Fibroblast of peridontal ligament (primary cell): Measurements from ENCODE around the gene ZC3H13.
"Not testable (repeated sequence)": the region's sequence is repeated elsewhere in the genome, so short reads cannot be mapped to it uniquely, and the experiment has no call there.

Source experiments
- DNase-seq: peaks from one replicate; pipeline ENCODE4 v3.0.0-alpha.2; 2010; ENCODE audit errors: extremely low read depth

The ZC3H13 gene

DNA sequence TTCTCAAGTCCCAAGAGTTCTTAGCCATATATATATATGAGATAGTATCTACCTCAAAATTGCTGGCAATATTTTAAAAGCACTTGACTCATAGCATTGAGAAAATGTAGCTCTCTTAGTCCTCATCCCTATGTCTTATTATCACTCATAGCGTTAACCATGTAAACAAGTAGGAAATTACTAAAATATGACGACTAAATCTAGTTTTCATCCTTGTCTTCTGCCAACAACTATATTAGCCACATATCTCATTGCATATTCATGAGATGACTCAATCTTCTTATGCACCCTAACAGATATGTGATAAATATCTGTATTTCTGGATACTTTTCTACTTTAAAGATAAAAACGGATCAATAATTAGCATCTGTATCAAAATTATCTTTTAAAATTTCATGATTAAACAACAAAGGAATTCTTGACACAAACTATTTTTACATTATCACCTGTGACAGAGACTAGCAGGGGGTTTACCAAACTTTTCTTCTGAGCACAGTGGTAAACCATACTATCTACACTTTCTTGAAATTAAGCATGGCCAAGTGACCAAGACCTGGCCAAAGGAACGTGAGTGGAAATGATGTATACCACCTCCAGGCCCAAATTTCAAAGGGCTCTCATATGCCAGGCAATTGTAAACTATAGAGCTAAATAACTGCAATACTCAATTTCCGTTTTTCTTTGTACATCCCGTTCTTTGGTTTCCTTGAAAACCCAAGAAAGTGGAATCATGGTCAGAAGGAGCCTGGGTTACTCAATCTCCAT is 45.7 kb downstream of the ZC3H13 start:
- no peak for DNase-seq

DNA sequence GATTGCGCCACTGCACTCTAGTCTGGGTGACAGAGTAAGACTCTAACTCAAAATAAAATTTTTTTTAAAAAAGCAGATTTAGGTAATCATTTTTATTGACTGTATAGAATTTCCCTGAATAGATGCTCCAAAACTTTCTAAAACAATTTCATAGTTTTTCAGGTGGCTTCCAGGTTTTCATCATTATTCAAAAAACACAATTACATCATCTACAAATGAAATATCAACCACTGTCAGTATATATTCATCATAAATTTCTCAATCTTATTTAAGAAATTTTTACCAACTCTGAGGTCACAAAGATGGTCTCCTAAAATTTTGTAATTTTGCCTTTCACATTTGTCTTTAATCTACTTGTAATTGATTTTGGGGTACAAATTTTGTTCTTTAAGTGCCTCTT is 48.1 kb downstream of the ZC3H13 start:
- no peak for DNase-seq

- DNase-seq = no peak
Observed at GRCh38 chr13:45996631-45997030, 55.9 kb downstream of the ZC3H13 start.

DNA sequence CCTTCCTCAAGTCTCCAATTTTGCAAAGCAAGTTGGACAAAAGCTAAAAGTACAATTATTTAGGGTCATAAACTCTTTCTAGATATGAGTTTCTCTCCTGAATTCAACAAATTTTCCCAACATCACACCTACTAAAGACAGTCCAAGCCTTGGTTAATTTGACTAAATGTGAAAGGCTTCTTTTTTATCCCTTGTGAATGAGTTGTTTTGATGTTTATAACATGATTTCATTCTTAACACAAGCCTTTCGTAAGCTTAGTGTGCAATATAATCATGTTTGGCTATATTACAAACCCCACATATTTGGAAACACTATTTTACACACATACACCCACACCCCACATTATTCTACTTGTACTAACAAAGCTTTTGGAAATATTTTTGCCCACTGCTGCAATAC is 57.3 kb downstream of the ZC3H13 start:
- DNase-seq = no peak

GRCh38 chr13:45994752-45995151 is 57.8 kb downstream of the ZC3H13 start:
- no peak for DNase-seq

DNA sequence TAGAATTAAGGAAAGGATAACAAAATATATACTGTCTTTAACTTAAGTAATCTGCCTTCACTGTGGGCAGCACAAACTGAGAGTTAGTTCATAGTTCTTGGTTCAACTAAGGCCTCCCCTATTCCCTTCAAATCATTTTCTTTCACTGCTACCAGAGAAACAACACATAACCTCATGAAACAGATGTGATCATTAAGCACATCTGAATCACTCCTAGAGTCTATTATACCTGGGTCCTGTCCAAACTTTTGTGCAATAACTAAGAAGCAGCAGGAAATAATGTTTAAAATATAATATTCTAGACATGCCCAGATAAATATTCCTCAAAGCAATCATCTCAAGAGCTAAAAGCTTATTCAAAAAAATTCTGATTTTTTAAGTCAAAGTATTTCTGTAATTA is 62.9 kb downstream of the ZC3H13 start:
- peak; percentile 88 for DNase-seq

- not testable (repeated sequence) for DNase-seq
Observed at GRCh38 chr13:45981127-45981526, 71.4 kb downstream of the ZC3H13 start.

DNA sequence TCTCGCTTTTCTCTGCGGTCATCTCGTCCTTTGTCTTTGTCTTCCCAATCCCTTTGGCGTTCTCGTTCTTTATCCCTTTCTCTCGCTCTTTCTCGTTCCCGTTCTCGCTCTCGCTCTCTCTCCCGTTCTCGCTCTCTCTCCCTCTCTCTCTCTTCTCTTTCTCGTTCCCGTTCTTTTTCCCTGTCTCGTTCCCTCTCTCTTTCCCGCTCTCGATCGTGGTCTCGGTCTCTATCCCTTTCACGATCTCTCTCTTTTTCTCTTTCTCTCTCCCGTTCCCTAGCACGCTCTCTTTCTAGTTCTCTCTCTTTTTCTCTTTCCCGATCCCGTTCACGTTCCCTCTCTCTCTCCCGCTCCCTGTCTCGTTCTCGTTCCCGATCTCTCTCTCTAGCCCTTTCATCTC is 77.2 kb downstream of the ZC3H13 start:
- DNase-seq = no peak

DNA sequence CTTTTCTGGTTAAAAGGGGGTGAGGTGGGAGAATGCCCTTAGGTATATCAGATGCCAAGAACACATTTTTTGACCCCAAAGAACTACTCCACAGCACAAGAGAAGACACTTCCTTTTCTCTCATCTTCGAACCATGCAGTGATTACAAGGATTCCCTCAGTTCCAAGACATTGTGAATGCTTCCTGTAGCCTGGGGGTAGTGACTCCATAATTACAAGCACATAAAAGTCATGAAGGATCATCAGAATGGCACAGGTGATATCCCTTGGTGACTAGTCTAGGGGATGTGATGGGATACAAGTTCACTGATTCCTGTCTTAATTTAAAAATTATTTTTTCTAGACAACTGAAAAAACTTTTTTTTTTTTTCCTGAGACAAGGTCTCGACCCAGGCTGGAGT is 78.0 kb downstream of the ZC3H13 start:
- DNase-seq = no peak

DNA sequence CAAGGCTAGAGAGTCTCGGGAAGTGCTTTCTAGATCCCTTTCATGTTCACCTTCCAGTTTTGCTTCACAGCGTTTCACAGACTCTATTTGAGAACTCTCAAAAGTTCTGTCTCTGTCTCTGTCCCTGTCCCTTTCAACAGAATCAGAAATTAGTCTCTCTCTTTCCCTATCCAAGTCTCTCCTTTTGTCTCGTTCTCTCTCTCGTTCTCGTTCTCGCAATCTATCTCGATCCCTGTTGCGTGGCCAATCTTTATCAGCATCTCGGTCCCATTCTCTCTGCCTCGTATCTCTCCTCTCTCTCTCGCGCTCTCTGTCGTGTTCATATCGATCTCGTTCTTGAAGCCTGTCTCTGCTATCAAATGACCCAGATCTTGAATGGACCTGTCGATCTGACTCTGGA is 85.0 kb downstream of the ZC3H13 start:
- no peak for DNase-seq

DNA sequence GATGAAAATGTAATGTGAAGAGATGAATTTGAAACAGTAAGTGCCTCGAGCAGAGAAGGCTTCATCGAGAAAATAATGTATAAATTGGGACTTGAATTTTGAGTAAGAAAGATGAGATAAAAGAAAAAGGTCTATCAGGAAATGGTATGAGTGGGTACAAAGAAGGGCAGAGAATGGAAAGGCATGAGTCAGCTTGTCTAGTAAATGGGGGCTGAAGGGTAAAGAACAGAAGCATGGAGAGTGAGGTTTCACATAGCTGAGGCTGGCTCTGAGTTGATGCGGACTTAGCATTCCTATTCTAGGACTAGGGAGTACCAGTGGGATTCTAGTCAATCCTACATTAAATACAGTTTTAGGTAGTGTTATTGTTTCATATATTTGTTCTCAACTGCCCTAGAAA is 85.8 kb downstream of the ZC3H13 start:
- no peak for DNase-seq

DNA sequence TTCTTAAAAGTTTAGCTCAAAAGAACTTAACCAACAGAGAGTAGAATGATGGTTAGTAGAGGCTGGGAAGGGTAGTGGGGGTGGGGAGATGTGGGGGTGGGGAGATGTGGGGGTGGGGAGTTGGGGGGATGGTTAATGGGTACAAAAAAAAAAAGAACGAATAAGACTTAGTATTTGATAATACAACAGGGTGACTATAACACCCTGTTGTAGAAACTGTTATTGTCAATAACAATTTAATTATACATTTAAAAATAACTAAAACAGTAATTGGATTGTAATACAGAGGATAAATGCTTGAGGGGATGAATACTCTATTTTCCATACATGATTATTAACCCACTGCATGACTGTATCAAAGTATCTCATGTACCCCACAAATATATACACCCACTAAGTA is 91.1 kb downstream of the ZC3H13 start:
- DNase-seq = no peak

DNA sequence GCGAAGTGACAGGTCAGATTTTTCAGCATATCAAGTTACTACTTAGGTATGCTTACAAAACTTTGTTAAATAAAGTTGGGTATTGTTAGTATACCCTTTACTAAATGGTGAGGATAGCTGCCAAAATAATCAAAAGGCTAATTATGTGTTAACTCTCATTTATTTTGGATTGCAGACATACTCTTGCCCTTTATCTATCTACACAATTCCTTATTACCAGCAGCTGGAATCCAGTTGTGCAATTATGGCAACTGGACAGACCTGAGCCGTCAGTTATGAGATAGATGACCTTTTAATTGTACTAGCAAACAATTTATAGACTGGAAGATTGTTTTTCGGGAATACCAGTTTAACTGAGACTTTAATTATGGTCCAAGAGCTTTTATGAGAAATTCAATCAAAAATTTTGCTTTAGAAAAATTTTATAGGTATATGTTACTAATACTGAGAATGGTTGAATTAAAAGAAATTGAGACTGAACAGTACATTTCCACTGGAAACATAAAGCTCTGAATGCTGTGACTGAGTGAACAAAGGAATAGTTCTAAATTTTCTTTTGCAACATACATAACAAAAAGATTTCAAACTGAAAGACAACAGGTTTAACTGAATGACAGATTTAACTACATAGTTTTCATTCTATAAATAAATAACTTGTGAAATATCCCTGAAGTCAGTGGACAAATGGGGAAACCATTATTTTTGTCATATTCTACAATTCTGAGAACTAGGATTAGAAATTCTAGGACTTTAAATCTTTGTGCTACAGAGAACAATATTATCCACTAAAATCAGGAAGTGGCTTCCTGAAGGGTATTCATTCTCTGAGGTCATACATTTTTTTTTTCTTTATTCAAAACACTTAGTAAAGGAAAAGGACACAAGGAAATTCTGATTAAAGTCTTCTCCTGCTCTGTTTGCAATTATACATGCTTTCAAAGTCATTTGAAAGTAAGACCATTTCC is 97.4 kb downstream of the ZC3H13 start:
- DNase-seq = no peak

- no peak for DNase-seq
Observed at GRCh38 chr13:45953082-45953481, 99.5 kb downstream of the ZC3H13 start.

DNA sequence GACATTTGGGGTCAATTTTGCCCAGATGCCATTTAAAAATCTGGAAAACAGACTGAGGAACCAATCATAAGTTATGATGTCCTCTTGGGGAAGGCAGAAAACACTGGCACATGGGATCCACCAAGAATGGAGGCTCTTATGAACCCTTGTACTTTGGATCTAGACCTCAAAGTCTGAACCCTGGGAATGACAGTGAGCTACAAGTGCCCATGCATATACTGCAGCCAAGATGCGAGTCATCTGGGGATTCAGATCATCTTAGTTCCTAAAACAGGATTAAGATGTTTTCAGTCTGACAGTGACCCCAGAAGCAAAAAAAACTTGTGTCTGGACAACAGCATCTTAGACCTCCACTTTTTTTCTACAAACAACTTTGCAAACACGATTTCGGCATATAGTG is 100.8 kb downstream of the ZC3H13 start:
- DNase-seq = peak; percentile 6

DNA sequence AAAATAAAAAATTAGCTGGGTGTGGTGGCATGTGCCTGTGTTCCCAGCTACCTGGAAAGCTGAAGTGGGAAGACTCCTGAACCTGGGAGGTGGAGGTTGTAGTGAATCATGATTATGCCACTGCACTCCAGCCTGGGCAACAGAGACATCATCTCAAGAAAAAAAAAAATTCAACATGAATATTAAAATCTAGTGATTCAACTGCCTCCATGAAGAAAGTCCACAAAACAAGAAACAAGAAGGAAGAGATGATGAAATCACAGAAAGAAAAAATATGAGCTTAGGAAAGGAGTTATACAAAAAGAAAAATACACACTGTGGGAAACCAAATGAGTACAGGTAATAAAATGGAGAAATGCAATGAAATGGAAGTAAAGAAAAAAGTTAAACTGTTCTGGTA is 101.4 kb downstream of the ZC3H13 start:
- DNase-seq = no peak

- no peak for DNase-seq
Observed at GRCh38 chr13:45950386-45951000, 102.1 kb downstream of the ZC3H13 start.

DNA sequence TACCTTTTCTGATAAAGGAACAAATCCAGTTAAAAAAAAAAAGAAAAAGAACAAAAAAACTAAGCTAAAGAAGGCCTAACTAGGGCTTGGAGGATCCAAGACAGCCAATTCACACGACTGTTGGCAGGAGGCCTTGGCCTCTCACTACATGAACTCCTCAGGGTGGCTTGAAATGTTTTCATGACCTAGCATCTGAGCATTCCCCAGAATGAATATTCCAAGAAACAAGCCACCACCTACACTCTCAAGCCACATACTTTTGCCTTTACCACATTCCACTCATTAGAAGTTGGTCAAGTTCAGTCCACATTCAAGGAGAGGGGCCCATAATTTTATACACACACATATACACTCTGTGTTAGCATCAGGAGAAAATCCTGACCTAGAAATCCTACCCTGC is 103.4 kb downstream of the ZC3H13 start:
- peak; percentile 15 for DNase-seq

DNA sequence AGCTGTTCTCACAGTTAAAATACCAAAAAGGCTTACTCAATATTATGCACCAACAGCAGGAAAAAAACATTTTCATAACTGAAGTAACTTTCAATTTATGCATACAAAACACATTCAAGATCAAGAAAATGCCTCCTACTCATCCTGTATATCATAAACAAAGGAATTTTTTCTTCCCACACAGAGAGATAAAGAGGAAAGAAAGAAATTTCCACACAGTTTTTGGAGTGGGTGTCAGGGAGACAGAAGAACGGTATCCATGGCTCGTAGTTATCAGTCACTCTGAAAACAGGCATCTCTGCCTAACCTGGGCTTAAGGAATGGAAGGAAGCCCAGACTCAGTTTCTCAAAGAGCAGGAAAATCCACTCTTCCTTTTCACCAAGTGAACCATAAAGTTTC is 108.6 kb downstream of the ZC3H13 start:
- DNase-seq = no peak

DNA sequence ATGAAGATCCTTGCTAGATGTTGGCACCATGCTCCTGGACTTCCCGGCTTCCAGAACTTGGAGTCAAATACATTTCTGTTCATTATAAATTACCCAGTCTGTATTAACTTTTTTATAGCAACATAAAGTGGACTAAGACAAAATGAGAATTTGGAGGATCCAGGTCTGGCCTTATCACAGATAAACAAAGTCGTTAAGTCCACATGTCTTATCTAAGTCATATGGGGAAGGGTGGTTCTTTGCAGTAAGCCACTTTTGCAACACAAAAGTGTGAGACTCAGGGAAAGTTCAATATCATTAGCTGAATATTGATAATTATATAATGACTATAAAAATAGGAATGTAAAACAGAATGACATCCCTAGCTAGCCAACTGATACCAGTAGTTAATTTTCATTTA is 109.4 kb downstream of the ZC3H13 start:
- DNase-seq = no peak

DNA sequence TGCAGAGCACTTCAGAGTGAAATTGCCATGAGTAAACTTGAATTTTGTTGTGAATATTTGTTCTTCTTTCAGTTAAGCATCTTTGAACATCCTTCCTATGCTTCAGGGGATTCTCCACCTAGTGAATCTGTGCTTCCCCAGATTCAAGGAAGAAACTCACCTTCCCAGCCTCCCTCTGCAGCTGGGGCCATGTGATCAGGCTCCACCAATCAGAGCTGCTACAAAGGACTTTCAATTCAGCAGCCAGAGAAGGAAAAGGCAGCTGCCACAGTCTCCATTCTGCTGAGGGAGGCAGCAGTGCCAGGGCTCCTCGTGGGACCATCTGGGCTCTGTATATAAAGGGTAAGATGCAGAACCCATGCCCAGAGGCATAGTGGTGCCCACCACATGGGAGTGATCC is 111.3 kb downstream of the ZC3H13 start:
- DNase-seq = no peak

- no peak for DNase-seq
Observed at GRCh38 chr13:45940061-45940460, 112.5 kb downstream of the ZC3H13 start.

DNA sequence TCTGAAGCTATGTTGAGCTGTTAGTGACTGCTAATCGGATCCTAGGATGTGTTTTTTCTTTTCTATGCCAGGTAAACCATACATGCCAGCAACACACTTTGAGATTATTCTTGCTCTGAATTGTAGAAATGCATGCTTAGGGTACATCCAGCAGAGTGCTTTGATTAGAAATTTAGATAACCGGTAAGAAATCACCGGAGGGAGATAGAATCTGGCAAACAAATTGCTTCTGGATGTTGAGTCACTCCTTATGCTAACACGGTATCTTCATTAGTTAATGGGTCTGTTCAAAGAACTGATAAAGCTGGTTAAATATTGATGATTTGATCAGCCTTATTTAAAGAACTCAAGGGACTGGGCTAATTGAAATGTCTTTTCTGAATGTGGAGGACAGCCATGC is 115.9 kb downstream of the ZC3H13 start:
- no peak for DNase-seq
